ENCODE measurements around the gene SUMO2. TPM values are rescaled to one million over a fixed set of nuclear protein-coding genes. Genes with fewer than 3 reads are reported as not detected.

SUMO2 gene
- total and polyA plus RNA-seq, 2 experiments from 2014 or later: 112 to 424 TPM

- Histone ChIP-seq H3K36me3 (replicated peaks; ENCODE audit: insufficient read depth, low read depth) (no peaks in the 10 kb centered on the region), H2AFZ (no peak overlapping the region)
These were observed 58.0 kb downstream of the SUMO2 start for GRCh38 chr17:75124819-75125162.

GRCh38 chr17:75124041-75124818 is 58.5 kb downstream of the SUMO2 start:
- Histone ChIP-seq H2AFZ (no peak overlapping the region), H3K9me2 (replicated peaks; ENCODE audit: insufficient read depth) (no peaks in the 10 kb centered on the region), H4K20me1 (ENCODE audit: insufficient read depth, poor library complexity, severe bottlenecking) (no peaks in the 10 kb centered on the region), H3K79me2 (peaks cover 12% of the 10 kb centered on the region), H3K27me3 (no peaks in the 10 kb centered on the region), H3K27ac (peak overlapping the region; percentile 96), H3K4me1 (ENCODE audit: insufficient read depth) (peaks cover 14% of the 10 kb centered on the region), H3K4me2 (peak overlapping the region; percentile 59), H3K36me3 (replicated peaks; ENCODE audit: insufficient read depth, low read depth) (no peaks in the 10 kb centered on the region), H3K9me3 (ENCODE audit: low read depth) (no peaks in the 10 kb centered on the region), H3K4me3 (no peak overlapping the region)
- no peak for TF ChIP-seq CTCF (IDR thresholded peaks at IDR 0.05; ENCODE audit: poor library complexity)
- no peak for TF ChIP-seq EZH2phosphoT487 (IDR thresholded peaks at IDR 0.05; ENCODE audit: low read depth, severe bottlenecking, unreplicated experiment)
- no peak for TF ChIP-seq EZH2 (IDR thresholded peaks at IDR 0.05; ENCODE audit: borderline replicate concordance)
- WGBS (ENCODE audit: low lambda C conversion rate, missing lambda C conversion rate): 76% methylated on average over 19 of the region's 19 CpGs
- peak; percentile 91 for DNase-seq (ENCODE audit: low spot score)

More at GRCh38 chr17:75124819-75125162, 58.0 kb downstream of the SUMO2 start:
- Histone ChIP-seq H3K79me2 (peaks cover 15% of the 10 kb centered on the region), H3K4me2 (peak overlapping the region; percentile 59), H3K9me2 (replicated peaks; ENCODE audit: insufficient read depth) (no peaks in the 10 kb centered on the region), H3K27me3 (no peaks in the 10 kb centered on the region), H3K4me3 (no peak overlapping the region), H4K20me1 (ENCODE audit: insufficient read depth, poor library complexity, severe bottlenecking) (no peaks in the 10 kb centered on the region), H3K9me3 (ENCODE audit: low read depth) (no peaks in the 10 kb centered on the region), H3K4me1 (ENCODE audit: insufficient read depth) (peaks cover 14% of the 10 kb centered on the region), H3K27ac (peak overlapping the region; percentile 96)
- 98% methylated on average over 4 of the region's 4 CpGs for WGBS (ENCODE audit: low lambda C conversion rate, missing lambda C conversion rate)
- TF ChIP-seq EZH2 (IDR thresholded peaks at IDR 0.05; ENCODE audit: borderline replicate concordance): no peak
- no peak for TF ChIP-seq EZH2phosphoT487 (IDR thresholded peaks at IDR 0.05; ENCODE audit: low read depth, severe bottlenecking, unreplicated experiment)
- no peak for TF ChIP-seq CTCF (IDR thresholded peaks at IDR 0.05; ENCODE audit: poor library complexity)
- DNase-seq (ENCODE audit: low spot score): no peak

GRCh38 chr17:75118307-75118706 is 64.5 kb downstream of the SUMO2 start:
- Histone ChIP-seq H3K36me3 (replicated peaks; ENCODE audit: insufficient read depth, low read depth) (no peaks in the 10 kb centered on the region), H3K79me2 (peaks cover 22% of the 10 kb centered on the region), H3K4me2 (no peak overlapping the region), H3K9me2 (replicated peaks; ENCODE audit: insufficient read depth) (no peaks in the 10 kb centered on the region), H2AFZ (no peak overlapping the region), H3K27me3 (no peaks in the 10 kb centered on the region), H4K20me1 (ENCODE audit: insufficient read depth, poor library complexity, severe bottlenecking) (no peaks in the 10 kb centered on the region), H3K27ac (no peak overlapping the region), H3K4me3 (no peak overlapping the region), H3K9me3 (ENCODE audit: low read depth) (no peaks in the 10 kb centered on the region), H3K4me1 (ENCODE audit: insufficient read depth) (peaks cover 3% of the 10 kb centered on the region)
- no peak for TF ChIP-seq CTCF (IDR thresholded peaks at IDR 0.05; ENCODE audit: poor library complexity)
- no peak for TF ChIP-seq EZH2phosphoT487 (IDR thresholded peaks at IDR 0.05; ENCODE audit: low read depth, severe bottlenecking, unreplicated experiment)
- TF ChIP-seq EZH2 (IDR thresholded peaks at IDR 0.05; ENCODE audit: borderline replicate concordance): no peak
- DNase-seq (ENCODE audit: low spot score): no peak
- WGBS (ENCODE audit: low lambda C conversion rate, missing lambda C conversion rate): 98% methylated on average over 14 of the region's 14 CpGs

Data from hepatocyte (in vitro differentiated cells).